Measurements from ENCODE around the gene CPLX1.

CPLX1 gene

DNA sequence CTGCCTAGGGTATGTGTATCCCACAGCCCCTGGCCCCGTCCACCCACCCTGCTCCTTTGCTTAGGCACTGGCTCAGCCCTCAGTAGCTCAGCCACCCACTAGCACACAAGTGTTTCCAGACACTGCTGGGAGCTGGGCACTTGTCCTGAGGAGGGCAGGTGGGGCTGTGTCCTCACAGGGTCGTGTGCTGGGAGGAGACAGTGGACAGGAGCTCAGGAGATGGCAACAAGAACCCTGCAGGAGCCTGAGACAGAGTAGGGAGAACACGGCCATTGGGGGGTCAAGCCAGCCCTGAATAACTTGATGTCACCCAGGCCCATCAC lies 5.5 kb upstream of the CPLX1 start:
- H3K27ac ChIP-seq, result no peak overlapping the region
- no peak for TF ChIP-seq CTCF (conservative IDR thresholded peaks at IDR 0.05)

DNA sequence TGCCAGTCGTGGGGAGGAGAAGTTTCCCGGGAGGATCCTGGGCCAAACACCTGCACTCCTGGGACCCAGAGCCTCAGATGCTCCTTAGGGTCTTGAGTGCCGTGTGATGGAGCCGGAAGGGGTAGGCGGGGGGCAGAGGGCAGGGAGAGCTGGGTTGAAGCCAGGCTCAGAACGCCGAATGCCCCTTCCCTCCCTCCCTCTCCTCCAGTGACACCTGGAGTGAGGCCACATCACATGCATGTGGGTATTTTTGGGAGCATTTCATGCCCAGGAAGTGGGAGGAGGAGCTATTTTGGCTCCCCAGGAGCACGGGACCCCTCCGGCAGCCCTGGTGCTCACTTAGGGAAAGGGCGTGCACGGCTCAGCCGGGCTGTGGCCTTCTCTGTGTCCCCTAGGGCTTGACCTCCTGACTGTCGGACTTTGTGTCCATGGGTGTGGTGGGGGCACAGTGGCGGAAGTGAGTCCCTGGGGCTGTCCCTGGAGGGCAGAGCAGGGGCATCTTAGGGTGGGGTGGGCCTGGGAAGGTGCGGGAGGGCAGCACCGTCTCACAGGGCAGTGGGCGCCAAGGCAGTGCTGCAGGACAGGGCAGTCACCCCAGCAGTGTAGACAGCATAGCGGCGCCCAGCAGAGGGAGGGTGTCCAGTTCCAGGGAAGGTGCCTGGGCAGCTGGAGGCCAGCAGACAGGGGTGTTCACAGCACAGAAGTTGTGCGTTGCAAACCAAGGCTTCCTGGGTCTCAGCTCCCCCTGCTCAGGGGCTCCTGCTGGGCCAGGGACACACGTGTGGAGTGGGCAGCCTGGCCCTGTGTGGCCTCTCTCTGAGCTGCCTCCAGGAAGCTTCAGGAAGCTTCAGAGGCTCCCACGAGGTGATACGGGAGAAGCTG lies 4.9 kb upstream of the CPLX1 start:
- H3K27ac ChIP-seq, result no peak overlapping the region
- no peak for TF ChIP-seq CTCF (conservative IDR thresholded peaks at IDR 0.05)

DNA sequence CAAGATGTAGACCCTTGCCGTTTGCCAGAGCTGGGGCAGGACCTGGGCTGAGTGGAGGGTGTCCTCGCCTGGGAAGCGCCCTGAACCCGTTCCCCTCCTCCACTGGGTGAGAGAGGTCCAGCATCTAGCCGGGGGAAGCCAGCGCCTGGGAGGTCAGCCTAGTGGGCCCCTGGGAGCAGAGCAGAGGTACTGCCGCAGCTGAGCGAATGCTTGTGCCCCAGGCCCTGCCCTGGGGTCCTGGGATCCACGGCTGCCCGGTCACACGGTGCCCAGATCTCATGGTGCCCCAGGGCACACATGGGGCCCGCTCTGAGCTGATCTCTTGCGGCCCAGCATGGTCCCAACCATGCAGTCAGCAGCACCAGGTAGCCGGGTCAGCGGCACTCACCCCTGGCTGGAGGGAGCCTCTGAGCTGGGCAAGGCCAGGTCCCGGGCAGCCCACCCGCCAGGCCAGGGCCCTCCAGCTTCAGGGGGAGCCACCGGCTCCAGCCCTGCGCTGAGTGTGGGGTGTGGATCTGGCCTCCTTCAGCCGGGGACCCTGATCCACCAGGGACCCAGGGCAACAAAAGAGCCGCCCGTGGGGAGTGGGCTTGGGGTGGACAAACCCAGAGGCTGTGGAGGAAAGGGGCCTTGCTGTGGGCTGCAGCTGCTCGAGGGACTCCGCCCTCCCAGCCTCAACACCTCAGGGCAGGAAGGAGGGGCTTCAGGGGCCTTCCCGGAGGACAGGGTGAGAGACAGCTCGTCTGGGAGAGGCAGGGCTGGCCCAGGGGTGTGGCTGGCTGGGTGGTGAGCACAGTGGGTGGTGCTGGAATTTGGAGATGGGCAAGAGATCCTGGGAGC lies 4.1 kb upstream of the CPLX1 start:
- H3K27ac ChIP-seq, result no peak overlapping the region
- TF ChIP-seq CTCF (conservative IDR thresholded peaks at IDR 0.05), result no peak

GRCh38 chr4:829291-829690 lies 3.4 kb upstream of the CPLX1 start:
- TF ChIP-seq CTCF (conservative IDR thresholded peaks at IDR 0.05), result no peak
- H3K27ac ChIP-seq, result no peak overlapping the region

GRCh38 chr4:828641-829271 lies 2.8 kb upstream of the CPLX1 start:
- no peak for TF ChIP-seq CTCF (conservative IDR thresholded peaks at IDR 0.05)
- no peak overlapping the region for H3K27ac ChIP-seq

DNA sequence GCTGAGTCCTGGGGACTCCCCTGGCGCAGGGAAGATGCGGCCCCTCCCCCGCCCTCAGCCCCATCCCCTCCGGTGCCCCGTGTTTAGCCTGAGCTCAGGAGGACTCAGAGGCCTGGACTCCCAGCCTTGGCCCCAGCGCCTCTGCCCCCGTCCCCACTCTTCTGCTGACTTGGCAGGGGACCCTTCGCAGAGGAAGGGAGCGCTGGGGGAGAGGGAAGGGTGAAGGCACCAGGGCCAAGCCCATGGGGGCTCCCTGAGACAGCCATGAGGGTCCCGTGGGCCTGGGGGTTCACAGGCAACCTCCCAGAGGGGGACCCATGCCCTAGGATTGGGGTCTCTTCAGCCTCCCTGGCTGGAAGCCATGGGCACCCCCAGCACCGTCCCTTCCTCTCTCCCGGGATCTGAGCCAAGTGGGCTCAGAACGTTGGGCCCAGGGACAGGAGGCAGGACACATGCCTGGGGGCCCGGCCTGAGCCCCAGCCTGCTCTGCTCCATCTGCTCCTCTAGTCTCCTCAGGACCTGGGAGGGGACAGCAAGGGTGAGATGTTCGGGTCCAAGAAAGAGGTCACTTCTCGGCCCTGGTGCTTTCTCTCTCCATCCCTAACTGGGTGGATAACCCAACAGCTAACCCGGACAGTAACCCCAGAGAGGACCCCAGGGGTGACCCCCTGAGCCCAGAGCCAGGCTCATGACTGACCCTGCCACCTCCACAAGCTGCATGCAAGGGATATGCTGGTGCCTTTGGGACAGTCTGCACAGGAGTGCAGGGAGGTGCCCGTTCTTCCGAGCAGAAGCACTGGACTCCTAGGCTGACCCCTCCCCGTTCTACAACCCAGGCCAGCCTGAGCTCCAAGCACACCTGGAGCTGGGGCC lies 1.5 kb upstream of the CPLX1 start:
- H3K27ac ChIP-seq, result no peak overlapping the region
- no peak for TF ChIP-seq CTCF (conservative IDR thresholded peaks at IDR 0.05)

Measured in VCaP (cell line).